ENCODE results near the gene CFAP45.

The CFAP45 gene

GRCh38 chr1:159883134-159883533 lies 16.8 kb downstream of the CFAP45 start:
- in situ Hi-C loops (cut with HindIII; ENCODE audit: low sequenced_read_pairs): loop anchor here (25.0 kb wide), 1 partner anchor 96 kb away; the partner anchor contains the start of gene DUSP23
- TF ChIP-seq CTCF (IDR thresholded peaks at IDR 0.05; ENCODE audit: low read depth, low read length): no peak
- DNase-seq (ENCODE audit: low read depth, low spot score): no peak
- no peak overlapping the region for H3K4me3 ChIP-seq (ENCODE audit: low read depth, low read length)

- in situ Hi-C loops (cut with HindIII; ENCODE audit: low sequenced_read_pairs): loop anchor here (25.0 kb wide), 1 partner anchor 95 kb away; the partner anchor contains the start of gene DUSP23
Observed at GRCh38 chr1:159882527-159882862, 17.5 kb downstream of the CFAP45 start.

GRCh38 chr1:159881622-159882526 lies 18.1 kb downstream of the CFAP45 start:
- no peak overlapping the region for H3K4me3 ChIP-seq (ENCODE audit: low read depth, low read length)
- in situ Hi-C loops (cut with HindIII; ENCODE audit: low sequenced_read_pairs): loop anchor here (25.0 kb wide), 1 partner anchor 95 kb away; the partner anchor contains the start of gene DUSP23

More at GRCh38 chr1:159882527-159882862, 17.5 kb downstream of the CFAP45 start:
- no peak for TF ChIP-seq CTCF (IDR thresholded peaks at IDR 0.05; ENCODE audit: low read depth, low read length)
- peak; percentile 29 for DNase-seq (ENCODE audit: low read depth, low spot score)
- H3K4me3 ChIP-seq (ENCODE audit: low read depth, low read length): no peak overlapping the region

GRCh38 chr1:159880430-159880829 lies 19.5 kb downstream of the CFAP45 start:
- no peak overlapping the region for H3K4me3 ChIP-seq (ENCODE audit: low read depth, low read length)
- DNase-seq (ENCODE audit: low read depth, low spot score): no peak
- no peak for TF ChIP-seq CTCF (IDR thresholded peaks at IDR 0.05; ENCODE audit: low read depth, low read length)
- in situ Hi-C loops (cut with HindIII; ENCODE audit: low sequenced_read_pairs): loop anchor here (25.0 kb wide), 1 partner anchor 93 kb away; the partner anchor contains the start of gene DUSP23

More at GRCh38 chr1:159881622-159882526, 18.1 kb downstream of the CFAP45 start:
- TF ChIP-seq CTCF (IDR thresholded peaks at IDR 0.05; ENCODE audit: low read depth, low read length): no peak
- DNase-seq (ENCODE audit: low read depth, low spot score): peak; percentile 98

GRCh38 chr1:159879977-159880376 lies 20.0 kb downstream of the CFAP45 start:
- DNase-seq (ENCODE audit: low read depth, low spot score): peak; percentile 74
- in situ Hi-C loops (cut with HindIII; ENCODE audit: low sequenced_read_pairs): loop anchor here (25.0 kb wide), 1 partner anchor 93 kb away; the partner anchor contains the start of gene DUSP23
- H3K4me3 ChIP-seq (ENCODE audit: low read depth, low read length): no peak overlapping the region
- no peak for TF ChIP-seq CTCF (IDR thresholded peaks at IDR 0.05; ENCODE audit: low read depth, low read length)

- TF ChIP-seq CTCF (IDR thresholded peaks at IDR 0.05; ENCODE audit: low read depth, low read length): no peak
- in situ Hi-C loops (cut with HindIII; ENCODE audit: low sequenced_read_pairs): loop anchor here (25.0 kb wide), 1 partner anchor 92 kb away; the partner anchor contains the start of gene DUSP23
- DNase-seq (ENCODE audit: low read depth, low spot score): no peak
- H3K4me3 ChIP-seq (ENCODE audit: low read depth, low read length): no peak overlapping the region
Observed at GRCh38 chr1:159879136-159879535, 20.8 kb downstream of the CFAP45 start.
